CD4-positive, alpha-beta memory T cell (primary cell): ENCODE data around the gene SLC17A9. TPM values are rescaled to one million over a fixed set of nuclear protein-coding genes. Genes with fewer than 3 reads are reported as not detected.

ENCODE experiments used
- CTCF ChIA-PET: fragments of 350-600 bp; sonication (Branson Sonifier 250); formaldehyde crosslinking; loops from one replicate; lab custom pipeline; 2021; ENCODE audit warnings: inconsistent platforms; ENCODE audit not compliant: partially characterized antibody; lab: Charles Lee
- POLR2A ChIA-PET: fragments of 350-600 bp; sonication (Branson Sonifier 250); formaldehyde crosslinking; loops from one replicate; lab custom pipeline; 2021; ENCODE audit not compliant: partially characterized antibody; lab: Charles Lee
- DNase-seq, 5 donors: peaks; one replicate each; pipeline versions ENCODE4 v3.0.0 to v3.0.0-alpha.2; 2020 to 2022; ENCODE audit warnings: mixed read lengths in 1 of 5
- H3K27ac ChIP-seq: one replicate; pipeline ENCODE4 v1.7.0; 2013; ENCODE audit warnings: low read depth, low read length
- H3K27me3 ChIP-seq: 2 replicates; pipeline ENCODE4 v1.7.0; 2013; ENCODE audit warnings: mild to moderate bottlenecking, low read length, moderate library complexity; ENCODE audit not compliant: insufficient read depth
- H3K36me3 ChIP-seq: 2 replicates; pipeline ENCODE4 v1.7.0; 2013; ENCODE audit warnings: mild to moderate bottlenecking, low read length, moderate library complexity; ENCODE audit not compliant: insufficient read depth
- H3K4me1 ChIP-seq: 2 replicates; pipeline ENCODE4 v1.7.0; 2013; ENCODE audit warnings: mild to moderate bottlenecking, low read length, moderate library complexity; ENCODE audit not compliant: insufficient read depth
- H3K4me3 ChIP-seq, 2 donors: one replicate each; pipeline ENCODE4 v1.7.0; 2013; ENCODE audit warnings: low read length in 2 of 2, mild to moderate bottlenecking in 1 of 2
- H3K9me3 ChIP-seq, 2 donors: one replicate each; pipeline ENCODE4 v1.7.0; 2013; ENCODE audit warnings: low read length in 2 of 2, control low read depth in 1 of 2; ENCODE audit not compliant: control insufficient read depth in 1 of 2
- H3K27ac Mint-ChIP-seq, 7 donors: one replicate each; pipeline ENCODE4 v1.8.0; 2020 to 2021; ENCODE audit warnings: mixed read lengths in 7 of 7, mild to moderate bottlenecking in 6 of 7, inconsistent platforms in 3 of 7, moderate library complexity in 3 of 7
- H3K27me3 Mint-ChIP-seq, 2 donors: one replicate each; pipeline ENCODE4 v1.8.0; 2020 to 2021; ENCODE audit warnings: mixed read lengths in 2 of 2
- H3K36me3 Mint-ChIP-seq, 2 donors: one replicate each; pipeline ENCODE4 v1.8.0; 2020 to 2021; ENCODE audit warnings: mixed read lengths in 2 of 2, inconsistent platforms in 1 of 2, mild to moderate bottlenecking in 1 of 2
- H3K4me1 Mint-ChIP-seq, 4 donors: one replicate each; pipeline ENCODE4 v1.8.0; 2020 to 2021; ENCODE audit warnings: mixed read lengths in 4 of 4, mild to moderate bottlenecking in 1 of 4
- H3K4me3 Mint-ChIP-seq, 8 donors: one replicate each; pipeline ENCODE4 v1.8.0; 2020 to 2021; ENCODE audit warnings: mixed read lengths in 8 of 8, mild to moderate bottlenecking in 7 of 8, moderate library complexity in 6 of 8, inconsistent platforms in 3 of 8
- H3K9me3 Mint-ChIP-seq, 8 donors: one replicate each; pipeline ENCODE4 v1.8.0; 2020 to 2021; ENCODE audit warnings: mixed read lengths in 8 of 8, mild to moderate bottlenecking in 5 of 8, inconsistent platforms in 3 of 8, moderate library complexity in 1 of 8
- intact Hi-C: fragments of 100-400 bp; cut with micrococcal nuclease; formaldehyde crosslinking; loops from one replicate; pipeline ENCODE4 v1.15.1; 2023
- polyA plus RNA-seq, 2 donors: library from polyadenylated mRNA; unstranded; fragments of 300-500 nt; fragmentation: Illumina TruSeq; gene quantifications; one replicate each; pipeline ENCODE4 v1.2.3, GENCODE V29; 2021
- total RNA-seq, 2 experiments: library from RNA; stranded (reverse); gene quantifications; one replicate each; pipeline ENCODE4 v1.2.3, GENCODE V29; 2021

Gene SLC17A9
- total and polyA plus RNA-seq, 4 experiments from 2014 or later: 0.13 to 2.4 (median 2.1) TPM; not detected in 1

DNA sequence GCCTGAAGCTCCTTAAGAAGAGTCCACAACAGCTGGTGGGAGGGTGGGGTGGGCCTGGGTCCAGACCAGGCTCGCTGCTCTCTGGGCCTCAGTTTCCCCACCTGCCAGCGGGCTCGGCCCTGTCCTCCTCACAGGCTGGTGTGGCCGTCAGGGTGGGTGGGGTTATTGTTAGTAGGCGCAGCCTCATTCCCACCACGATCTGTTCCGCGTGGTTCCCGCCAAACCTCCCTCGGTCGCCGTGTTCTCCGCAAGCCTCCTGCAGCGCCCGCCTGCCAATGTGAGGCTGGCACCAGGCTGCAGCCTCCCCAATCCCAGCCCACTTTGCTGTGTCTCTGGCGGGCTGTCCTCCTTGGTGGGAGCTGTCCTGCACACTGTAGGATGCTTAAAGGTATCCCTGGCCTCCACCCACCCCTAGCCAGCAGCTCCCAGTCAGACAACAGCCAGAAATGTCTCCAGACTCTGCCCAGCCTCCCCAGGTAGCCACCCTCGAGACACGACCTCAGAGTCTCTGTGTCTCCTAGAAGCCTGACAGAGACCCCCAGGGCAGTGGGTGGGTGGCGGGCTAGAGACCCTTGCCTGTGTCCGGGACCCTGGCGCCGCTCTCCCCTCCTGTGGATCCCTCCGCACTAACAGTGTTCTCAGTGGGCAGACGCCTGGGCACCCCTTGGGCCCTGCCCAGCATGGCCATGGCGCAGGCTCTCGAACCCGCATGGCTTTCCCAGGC, 15.3 kb downstream of the SLC17A9 start:
- no peaks in the 10 kb centered on the region for H3K9me3 Mint-ChIP-seq
- no peak overlapping the region for H3K27ac Mint-ChIP-seq
- no peaks in the 10 kb centered on the region for H3K36me3 Mint-ChIP-seq
- peak in 1 of 5 donors; percentile 34 for DNase-seq
- H3K27me3 Mint-ChIP-seq: peaks cover 11 to 12% of the 10 kb centered on the region in 2 donors
- ChIA-PET CTCF (no interaction called here), POLR2A (no interaction called here)
- no peak overlapping the region for H3K27ac ChIP-seq
- peaks cover 4% of the 10 kb centered on the region for H3K4me1 ChIP-seq
- H3K36me3 ChIP-seq: no peaks in the 10 kb centered on the region
- intact Hi-C loops: no loop called here
- H3K4me1 Mint-ChIP-seq: peaks cover 10 to 16% (median 12%) of the 10 kb centered on the region in 4 donors
- H3K4me3 Mint-ChIP-seq: no peak overlapping the region
- H3K4me3 ChIP-seq: no peak overlapping the region
- no peaks in the 10 kb centered on the region for H3K9me3 ChIP-seq
- no peaks in the 10 kb centered on the region for H3K27me3 ChIP-seq

DNA sequence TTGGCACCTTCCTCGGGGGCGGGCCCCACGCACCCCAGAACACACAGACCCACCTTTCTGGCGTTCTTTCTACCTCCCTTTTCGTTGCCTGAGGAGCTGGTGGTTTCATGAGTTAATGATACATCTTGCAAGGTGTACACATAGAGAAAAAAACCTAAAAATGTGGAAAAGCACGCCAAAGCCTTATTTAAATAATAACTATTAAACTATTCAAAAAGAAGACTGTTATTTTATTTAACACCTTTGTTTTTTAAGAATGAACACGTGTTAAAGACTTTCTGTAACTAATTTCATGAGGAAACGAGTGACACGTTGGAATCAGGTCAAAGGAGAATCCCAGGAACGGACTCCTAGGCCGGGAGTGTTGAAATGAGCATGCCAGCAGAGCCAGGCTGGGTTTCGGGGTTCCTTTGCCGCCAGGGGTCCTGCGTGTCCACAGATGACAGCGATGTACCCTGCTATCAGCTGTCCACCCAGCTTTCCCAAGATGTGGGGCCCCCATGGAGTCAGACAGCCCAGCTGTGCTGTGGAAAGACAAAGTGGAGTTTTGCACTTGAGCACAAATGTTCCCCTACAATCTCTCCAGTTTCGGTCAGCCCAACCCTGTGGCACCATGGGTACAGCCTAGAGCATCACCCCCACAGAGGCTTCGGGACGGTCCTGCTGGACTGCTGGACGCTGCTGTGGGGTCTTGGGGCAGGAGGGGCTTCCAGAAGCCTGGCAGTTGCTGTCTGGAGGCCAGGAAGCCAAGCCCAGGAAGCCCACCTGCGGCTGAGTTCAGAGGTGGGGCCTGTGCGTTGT, 16.1 kb downstream of the SLC17A9 start:
- no peak overlapping the region for H3K27ac ChIP-seq
- H3K4me1 ChIP-seq: peaks cover 6% of the 10 kb centered on the region
- H3K4me3 ChIP-seq: no peak overlapping the region
- POLR2A ChIA-PET: no interaction called here
- DNase-seq: no peak
- no peaks in the 10 kb centered on the region for H3K9me3 ChIP-seq
- H3K27me3 ChIP-seq: no peaks in the 10 kb centered on the region
- peaks cover 11 to 12% of the 10 kb centered on the region in 2 donors for H3K27me3 Mint-ChIP-seq
- H3K27ac Mint-ChIP-seq: no peak overlapping the region
- H3K4me1 Mint-ChIP-seq: peaks cover 10 to 17% (median 12%) of the 10 kb centered on the region in 4 donors
- no peaks in the 10 kb centered on the region for H3K36me3 Mint-ChIP-seq
- H3K36me3 ChIP-seq: no peaks in the 10 kb centered on the region
- intact Hi-C loops: no loop called here
- CTCF ChIA-PET: interaction anchor here (1.0 to 2.1 kb wide), 3 partner anchors 9 to 24 kb away, joined by 3 to 7 read pairs (median 4); no protein-coding TSS in a partner anchor
- no peaks in the 10 kb centered on the region for H3K9me3 Mint-ChIP-seq
- H3K4me3 Mint-ChIP-seq: no peak overlapping the region

DNA sequence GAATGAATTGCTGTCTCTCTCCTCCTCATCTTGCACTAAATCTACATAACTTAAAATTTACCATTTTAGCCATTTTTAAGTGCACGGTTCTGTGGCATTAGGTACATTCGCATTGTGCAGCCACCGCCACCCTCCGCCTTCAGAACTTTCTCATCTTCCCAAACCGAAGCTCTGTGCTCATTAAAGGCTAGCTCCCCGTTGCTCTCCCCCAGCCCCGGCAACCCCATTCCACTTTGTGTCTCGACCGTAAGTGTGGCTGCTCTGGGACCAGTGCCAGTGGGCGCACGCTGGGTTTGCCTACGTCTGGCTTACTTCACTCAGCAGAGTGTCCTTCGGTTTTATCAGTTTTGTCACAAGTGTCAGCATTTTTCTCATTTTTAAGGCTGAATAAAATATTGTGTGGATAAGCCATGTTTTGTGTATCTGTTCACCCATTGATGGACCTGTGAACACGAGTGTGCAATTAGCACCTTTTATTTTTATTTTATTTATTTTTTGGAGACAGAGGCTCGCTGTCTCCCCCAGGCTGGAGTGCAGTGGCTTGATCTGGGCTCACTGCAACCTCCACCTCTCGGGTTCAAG, 16.8 kb downstream of the SLC17A9 start:
- no peak overlapping the region for H3K4me3 ChIP-seq
- peaks cover 10 to 17% (median 12%) of the 10 kb centered on the region in 4 donors for H3K4me1 Mint-ChIP-seq
- no peaks in the 10 kb centered on the region for H3K36me3 Mint-ChIP-seq
- H3K4me3 Mint-ChIP-seq: no peak overlapping the region
- DNase-seq: no peak
- H3K9me3 ChIP-seq: no peaks in the 10 kb centered on the region
- no peaks in the 10 kb centered on the region for H3K36me3 ChIP-seq
- intact Hi-C loops: no loop called here
- H3K9me3 Mint-ChIP-seq: no peaks in the 10 kb centered on the region
- H3K27ac ChIP-seq: no peak overlapping the region
- peaks cover 2% of the 10 kb centered on the region for H3K27me3 ChIP-seq
- ChIA-PET POLR2A (no interaction called here), CTCF (interaction anchor here (1.0 to 2.1 kb wide), 4 partner anchors 9 to 23 kb away, joined by 3 to 7 read pairs (median 4); no protein-coding TSS in a partner anchor)
- H3K27me3 Mint-ChIP-seq: peaks cover 12 to 16% of the 10 kb centered on the region in 2 donors
- no peak overlapping the region for H3K27ac Mint-ChIP-seq
- peaks cover 6% of the 10 kb centered on the region for H3K4me1 ChIP-seq

DNA sequence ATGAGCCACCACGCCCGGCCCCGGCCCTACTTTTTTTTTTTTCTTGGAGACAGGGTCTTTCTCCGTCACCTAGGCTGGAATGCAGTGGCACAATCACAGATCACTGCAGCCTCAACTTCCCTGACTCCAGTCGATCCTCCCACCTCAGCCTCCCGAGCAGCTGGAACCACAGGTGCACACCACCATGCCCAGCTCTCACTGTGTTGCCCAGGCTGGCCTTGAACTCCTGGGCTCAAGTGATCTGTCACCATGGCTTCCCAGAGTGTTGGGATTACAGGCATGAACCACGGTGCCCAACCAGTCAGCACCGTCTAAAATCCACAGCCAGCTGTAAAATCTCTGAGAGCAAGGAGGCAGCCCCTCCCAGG, 17.4 kb downstream of the SLC17A9 start:
- Histone ChIP-seq H3K4me3 (no peak overlapping the region), H3K27me3 (peaks cover 6% of the 10 kb centered on the region), H3K4me1 (peaks cover 6% of the 10 kb centered on the region), H3K36me3 (no peaks in the 10 kb centered on the region), H3K9me3 (no peaks in the 10 kb centered on the region), H3K27ac (no peak overlapping the region)
- POLR2A ChIA-PET: no interaction called here
- Mint-ChIP-seq H3K4me1 (peaks cover 10 to 24% (median 12%) of the 10 kb centered on the region in 4 donors), H3K27me3 (peaks cover 17 to 19% of the 10 kb centered on the region in 2 donors), H3K4me3 (no peak overlapping the region), H3K36me3 (no peaks in the 10 kb centered on the region), H3K27ac (peak overlapping the region in 1 of 7 donors; percentile 12), H3K9me3 (no peaks in the 10 kb centered on the region)
- CTCF ChIA-PET: interaction anchor here (1.2 to 2.1 kb wide), 6 partner anchors 8 to 51 kb away, joined by 3 to 11 read pairs (median 4); no protein-coding TSS in a partner anchor
- intact Hi-C loops: no loop called here
- no peak for DNase-seq

DNA sequence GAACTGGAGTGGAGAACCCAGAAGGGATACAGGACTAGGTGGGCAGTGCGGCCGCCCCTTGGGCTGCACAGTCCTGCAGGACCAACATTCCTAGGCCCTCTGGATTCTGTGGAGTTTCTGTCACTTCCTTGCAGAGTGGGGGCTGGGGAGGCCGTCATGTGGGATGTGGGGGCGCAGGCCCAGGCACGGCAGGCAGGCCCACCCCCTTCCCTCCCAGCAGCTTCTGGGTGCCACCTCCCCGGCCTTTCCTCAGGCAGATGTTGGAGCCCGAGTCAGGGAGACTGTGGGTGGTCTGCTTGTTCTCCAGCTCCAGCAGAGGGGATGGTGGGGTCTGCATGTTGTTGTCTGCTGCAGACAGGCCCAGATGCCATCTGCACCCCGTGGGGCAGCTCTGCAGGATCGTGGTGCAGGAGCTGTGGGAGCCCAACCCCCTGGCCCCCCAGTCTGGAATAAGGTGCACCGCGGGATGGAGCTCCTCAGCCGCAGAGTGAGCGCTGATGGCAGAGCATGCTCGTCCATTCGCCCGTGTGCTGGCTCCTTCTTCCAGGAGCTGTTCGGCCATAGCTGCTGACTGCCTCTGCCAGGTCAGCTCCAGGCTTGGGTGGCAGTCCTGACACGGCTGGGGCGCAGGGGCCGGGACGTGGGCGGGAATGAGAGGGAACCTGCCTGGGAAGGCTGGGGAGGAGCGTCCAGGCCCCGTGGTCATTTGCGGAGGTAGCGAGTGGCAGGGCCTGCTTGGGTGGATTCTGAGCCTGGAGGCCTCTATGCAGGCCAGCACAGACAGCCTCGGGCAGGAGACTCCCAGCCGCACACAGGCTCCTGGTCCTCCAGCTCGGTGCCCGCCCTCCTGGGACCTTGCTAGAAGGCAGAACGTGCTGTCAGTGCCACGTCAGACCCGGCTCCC, 18.1 kb downstream of the SLC17A9 start:
- H3K27me3 Mint-ChIP-seq: peaks cover 19 to 21% of the 10 kb centered on the region in 2 donors
- intact Hi-C loops: no loop called here
- no peak overlapping the region for H3K27ac Mint-ChIP-seq
- H3K4me3 Mint-ChIP-seq: no peak overlapping the region
- peaks cover 6% of the 10 kb centered on the region for H3K4me1 ChIP-seq
- DNase-seq: peak in 1 of 5 donors; percentile 31
- POLR2A ChIA-PET: no interaction called here
- no peak overlapping the region for H3K4me3 ChIP-seq
- peaks cover 10 to 25% (median 12%) of the 10 kb centered on the region in 4 donors for H3K4me1 Mint-ChIP-seq
- peaks cover 6% of the 10 kb centered on the region for H3K27me3 ChIP-seq
- no peaks in the 10 kb centered on the region for H3K9me3 ChIP-seq
- no peaks in the 10 kb centered on the region for H3K36me3 ChIP-seq
- CTCF ChIA-PET: interaction anchor here (1.2 to 2.1 kb wide), 5 partner anchors 10 to 52 kb away, joined by 3 to 11 read pairs (median 5); no protein-coding TSS in a partner anchor
- H3K9me3 Mint-ChIP-seq: no peaks in the 10 kb centered on the region
- no peak overlapping the region for H3K27ac ChIP-seq
- no peaks in the 10 kb centered on the region for H3K36me3 Mint-ChIP-seq

DNA sequence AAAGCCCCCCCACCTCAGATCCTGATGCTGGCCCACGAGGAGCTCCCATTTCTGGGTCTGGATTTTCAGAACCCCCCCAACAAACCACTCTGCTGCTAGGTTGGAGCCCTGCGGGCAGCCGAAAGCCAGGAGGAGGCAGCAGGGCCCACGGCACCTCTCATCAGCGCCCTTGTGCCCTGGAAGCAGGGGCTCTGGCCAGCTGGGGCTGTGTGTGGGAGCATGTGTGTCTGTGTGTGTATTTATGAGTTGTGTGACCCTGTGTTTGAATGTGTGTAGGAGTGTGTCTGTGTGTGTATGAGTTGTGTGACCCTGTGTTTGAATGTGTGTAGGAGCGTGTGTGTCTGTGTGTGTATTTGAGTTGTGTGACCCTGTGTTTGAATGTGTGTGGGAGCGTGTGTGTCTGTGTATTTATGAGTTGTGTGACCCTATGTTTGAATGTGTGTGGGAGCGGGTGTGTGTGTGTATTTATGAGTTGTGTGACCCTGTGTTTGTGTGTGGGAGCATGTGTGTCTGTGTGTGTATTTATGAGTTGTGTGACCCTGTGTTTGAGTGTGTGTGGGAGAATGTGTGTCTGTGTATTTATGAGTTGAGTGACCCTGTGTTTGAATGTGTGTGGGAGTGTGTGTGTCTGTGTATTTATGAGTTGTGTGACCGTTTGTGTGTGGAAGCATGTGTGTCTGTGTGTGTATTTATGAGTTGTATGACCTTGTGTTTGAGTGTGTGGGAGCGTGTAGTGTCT, 18.9 kb downstream of the SLC17A9 start:
- Mint-ChIP-seq H3K36me3 (no peaks in the 10 kb centered on the region), H3K27ac (peak overlapping the region in 2 of 7 donors; percentile 3 to 23), H3K9me3 (no peaks in the 10 kb centered on the region), H3K27me3 (peaks cover 24 to 26% of the 10 kb centered on the region in 2 donors), H3K4me1 (peaks cover 10 to 25% (median 12%) of the 10 kb centered on the region in 4 donors), H3K4me3 (peak overlapping the region in 5 of 8 donors; percentile 14 to 67 (median 46))
- ChIA-PET CTCF (interaction anchor here (1.2 to 2.1 kb wide), 6 partner anchors 9 to 53 kb away, joined by 3 to 11 read pairs (median 6); no protein-coding TSS in a partner anchor), POLR2A (no interaction called here)
- no peak for DNase-seq
- intact Hi-C loops: no loop called here
- peaks cover 6% of the 10 kb centered on the region for H3K4me1 ChIP-seq
- H3K27me3 ChIP-seq: peaks cover 6% of the 10 kb centered on the region
- H3K27ac ChIP-seq: no peak overlapping the region
- no peaks in the 10 kb centered on the region for H3K36me3 ChIP-seq
- no peak overlapping the region for H3K4me3 ChIP-seq
- H3K9me3 ChIP-seq: no peaks in the 10 kb centered on the region
